ENCODE data around the gene TPSD1. TPM values are rescaled to one million over a fixed set of nuclear protein-coding genes. Genes with fewer than 3 reads are reported as not detected.

Gene TPSD1
- total RNA-seq, 1 experiment from 2014 or later: not detected

GRCh38 chr16:1209081-1209480, 46.8 kb upstream of the TPSD1 start:
- no peak overlapping the region for H3K27ac ChIP-seq (ENCODE audit: insufficient read length, low read depth, low read length)
- no peak overlapping the region for H2BK15ac ChIP-seq (ENCODE audit: low read depth, low read length)
- H3K4me2 ChIP-seq (ENCODE audit: insufficient read depth, insufficient read length, low read length): no peak overlapping the region
- H3K36me3 Mint-ChIP-seq (ENCODE audit: insufficient read depth in 1 of 3, low read depth in 3 of 3): peaks cover 0 to 32% (median 26%) of the 10 kb centered on the region in 3 experiments; a peak in 6 of 7 replicates
- H3K27me3 ChIP-seq (ENCODE audit: insufficient read depth, low read length): no peaks in the 10 kb centered on the region
- H4K91ac ChIP-seq (ENCODE audit: insufficient read length, low read depth, low read length): no peak overlapping the region
- H3K23ac ChIP-seq (ENCODE audit: insufficient read length, low read depth, low read length): no peak overlapping the region
- no peak overlapping the region for H3K18ac ChIP-seq (ENCODE audit: insufficient read length, low read depth, low read length)
- H3K14ac ChIP-seq (ENCODE audit: insufficient read depth, low read length): no peak overlapping the region
- no peak overlapping the region for H2BK5ac ChIP-seq (ENCODE audit: insufficient read length, low read length)
- no peak overlapping the region for H2BK120ac ChIP-seq (ENCODE audit: low read depth, low read length, poor library complexity, severe bottlenecking)
- no peaks in the 10 kb centered on the region for H3K9me3 ChIP-seq (ENCODE audit: control insufficient read depth, low read depth, low read length)
- H3K79me1 ChIP-seq (ENCODE audit: insufficient read depth, low read depth, low read length, poor library complexity, severe bottlenecking): no peaks in the 10 kb centered on the region
- no peak overlapping the region for H4K8ac ChIP-seq (replicated peaks; ENCODE audit: insufficient read length, low read depth, low read length)
- no peak overlapping the region for H2BK20ac ChIP-seq (ENCODE audit: low read depth, low read length, poor library complexity, severe bottlenecking)
- H3K4me3 Mint-ChIP-seq: no peak overlapping the region
- no peak overlapping the region for H3T11ph ChIP-seq (ENCODE audit: low read length)
- no peaks in the 10 kb centered on the region for H3K4me1 Mint-ChIP-seq
- no peak overlapping the region for H3K9ac ChIP-seq (ENCODE audit: extremely low read depth, insufficient read length, low read length)
- H2AFZ ChIP-seq (ENCODE audit: low read length): no peak overlapping the region
- no peak overlapping the region for H3K4ac ChIP-seq (ENCODE audit: low read depth, low read length)
- no peaks in the 10 kb centered on the region for H4K20me1 ChIP-seq (ENCODE audit: control insufficient read depth, insufficient read depth, insufficient read length)
- H3K4me1 ChIP-seq (ENCODE audit: insufficient read depth, low read length): no peaks in the 10 kb centered on the region
- H4K5ac ChIP-seq (ENCODE audit: insufficient read length, low read depth, low read length): no peak overlapping the region
- H2BK12ac ChIP-seq (ENCODE audit: insufficient read length, low read depth, low read length): no peak overlapping the region
- no peaks in the 10 kb centered on the region for H3K27me3 Mint-ChIP-seq (ENCODE audit: low read depth)
- H3K9me3 Mint-ChIP-seq: no peaks in the 10 kb centered on the region
- no peak overlapping the region for H2AK5ac ChIP-seq (ENCODE audit: insufficient read length, low read length)
- no peak overlapping the region for H3K56ac ChIP-seq (ENCODE audit: insufficient read length, low read depth, low read length)
- peak overlapping the region in 1 of 3 experiments; percentile 39; a peak in 1 of 7 replicates for H3K27ac Mint-ChIP-seq
- TF ChIP-seq, protein P1, sequence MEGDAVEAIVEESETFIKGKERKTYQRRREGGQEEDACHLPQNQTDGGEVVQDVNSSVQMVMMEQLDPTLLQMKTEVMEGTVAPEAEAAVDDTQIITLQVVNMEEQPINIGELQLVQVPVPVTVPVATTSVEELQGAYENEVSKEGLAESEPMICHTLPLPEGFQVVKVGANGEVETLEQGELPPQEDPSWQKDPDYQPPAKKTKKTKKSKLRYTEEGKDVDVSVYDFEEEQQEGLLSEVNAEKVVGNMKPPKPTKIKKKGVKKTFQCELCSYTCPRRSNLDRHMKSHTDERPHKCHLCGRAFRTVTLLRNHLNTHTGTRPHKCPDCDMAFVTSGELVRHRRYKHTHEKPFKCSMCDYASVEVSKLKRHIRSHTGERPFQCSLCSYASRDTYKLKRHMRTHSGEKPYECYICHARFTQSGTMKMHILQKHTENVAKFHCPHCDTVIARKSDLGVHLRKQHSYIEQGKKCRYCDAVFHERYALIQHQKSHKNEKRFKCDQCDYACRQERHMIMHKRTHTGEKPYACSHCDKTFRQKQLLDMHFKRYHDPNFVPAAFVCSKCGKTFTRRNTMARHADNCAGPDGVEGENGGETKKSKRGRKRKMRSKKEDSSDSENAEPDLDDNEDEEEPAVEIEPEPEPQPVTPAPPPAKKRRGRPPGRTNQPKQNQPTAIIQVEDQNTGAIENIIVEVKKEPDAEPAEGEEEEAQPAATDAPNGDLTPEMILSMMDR (conservative IDR thresholded peaks at IDR 0.05): no peak
- WGBS (ENCODE audit: extremely low coverage, insufficient read length, low lambda C conversion rate): no CpG with 5 or more reads among the region's 43 CpGs
- no peaks in the 10 kb centered on the region for H3K23me2 ChIP-seq (ENCODE audit: insufficient read length, low read depth, low read length, poor library complexity, severe bottlenecking)
- no peaks in the 10 kb centered on the region for H3K79me2 ChIP-seq (ENCODE audit: insufficient read depth, low read length)
- no peak for DNase-seq
